IPS-20b (cell line): Measurements from ENCODE around the gene C2orf42.
A peak's percentile ranks its signal among the peaks of the same experiment; 100 is the strongest.

Experiments used
- H3K27ac ChIP-seq: one replicate; pipeline ENCODE4 v1.5.1; 2013; ENCODE audit warnings: low read length
- H3K27me3 ChIP-seq: 2 replicates; pipeline ENCODE4 v1.6.1; 2013; ENCODE audit warnings: mild to moderate bottlenecking, low read length, inconsistent platforms; ENCODE audit not compliant: insufficient read depth
- H3K36me3 ChIP-seq: 2 replicates; pipeline ENCODE4 v1.6.1; 2013; ENCODE audit warnings: low read depth, mild to moderate bottlenecking, inconsistent platforms, low read length, moderate library complexity; ENCODE audit not compliant: insufficient read depth
- H3K4me1 ChIP-seq: 2 replicates; pipeline ENCODE4 v1.6.1; 2013; ENCODE audit warnings: mild to moderate bottlenecking, control low read depth, inconsistent platforms, low read length, moderate library complexity; ENCODE audit not compliant: insufficient read depth
- H3K4me3 ChIP-seq: 2 replicates; pipeline ENCODE4 v1.5.1; 2013; ENCODE audit warnings: mild to moderate bottlenecking, low read length, inconsistent platforms
- H3K9ac ChIP-seq: 2 replicates; pipeline ENCODE4 v1.6.1; 2013; ENCODE audit warnings: low read depth, mild to moderate bottlenecking, inconsistent platforms, low read length, moderate library complexity
- H3K9me3 ChIP-seq: 2 replicates; pipeline ENCODE4 v1.6.1; 2013; ENCODE audit warnings: mild to moderate bottlenecking, low read depth, low read length, inconsistent platforms; ENCODE audit not compliant: insufficient read depth

C2orf42 gene

DNA sequence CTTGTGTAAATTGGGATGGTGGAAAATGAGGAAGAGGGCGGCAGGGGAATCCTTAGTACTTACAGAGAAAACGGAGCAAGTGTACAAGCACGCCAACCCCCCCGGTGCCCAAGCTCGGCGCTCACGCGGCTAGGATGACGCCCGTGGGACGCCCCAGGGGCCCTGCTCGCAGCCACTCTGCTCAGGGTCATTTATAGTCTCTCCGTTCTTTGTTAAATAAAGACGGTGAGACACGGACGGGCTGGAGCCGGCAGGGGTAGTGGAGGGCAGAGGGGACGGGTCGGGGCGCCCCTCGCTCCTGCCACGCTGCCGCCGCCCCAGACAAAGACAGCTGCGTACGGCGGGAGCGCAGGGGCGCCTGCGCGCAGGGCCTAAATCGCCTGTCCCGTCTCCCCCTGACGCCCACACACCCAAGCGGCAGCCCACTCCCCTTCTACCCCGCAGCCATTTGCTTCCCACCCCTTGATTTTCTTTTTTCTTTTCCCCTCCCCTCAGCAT, 65.8 kb downstream of the C2orf42 start:
- peak overlapping the region; percentile 85 for H3K27ac ChIP-seq
- peak overlapping the region; percentile 72 for H3K4me3 ChIP-seq
- H3K36me3 ChIP-seq, result no peaks in the 10 kb centered on the region
- no peaks in the 10 kb centered on the region for H3K27me3 ChIP-seq
- peak overlapping the region; percentile 93 for H3K9ac ChIP-seq
- no peaks in the 10 kb centered on the region for H3K9me3 ChIP-seq
- peaks cover 17% of the 10 kb centered on the region; the same call in 1 of the 2 replicates for H3K4me1 ChIP-seq

DNA sequence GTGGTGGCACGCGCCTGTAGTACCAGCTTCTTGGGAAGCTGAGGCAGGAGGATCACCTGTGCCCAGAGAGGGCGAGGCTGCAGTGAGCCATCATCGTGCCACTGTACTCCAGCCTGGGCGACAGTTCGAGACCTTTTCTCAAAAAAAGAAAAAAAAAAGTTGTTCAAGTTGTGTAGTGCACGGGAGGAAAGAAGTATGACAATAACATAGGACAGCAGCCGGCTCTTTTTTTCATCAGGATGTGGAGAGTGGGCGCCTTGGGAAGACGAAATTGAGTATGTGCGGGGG, 67.0 kb downstream of the C2orf42 start:
- peak overlapping the region; percentile 85 for H3K27ac ChIP-seq
- H3K4me3 ChIP-seq, result peak overlapping the region; percentile 72
- no peaks in the 10 kb centered on the region for H3K36me3 ChIP-seq
- no peaks in the 10 kb centered on the region for H3K27me3 ChIP-seq
- H3K9ac ChIP-seq, result peak overlapping the region; percentile 93; the same call in 1 of the 2 replicates
- peaks cover 22% of the 10 kb centered on the region; the same call in 1 of the 2 replicates for H3K4me1 ChIP-seq
- no peaks in the 10 kb centered on the region for H3K9me3 ChIP-seq

DNA sequence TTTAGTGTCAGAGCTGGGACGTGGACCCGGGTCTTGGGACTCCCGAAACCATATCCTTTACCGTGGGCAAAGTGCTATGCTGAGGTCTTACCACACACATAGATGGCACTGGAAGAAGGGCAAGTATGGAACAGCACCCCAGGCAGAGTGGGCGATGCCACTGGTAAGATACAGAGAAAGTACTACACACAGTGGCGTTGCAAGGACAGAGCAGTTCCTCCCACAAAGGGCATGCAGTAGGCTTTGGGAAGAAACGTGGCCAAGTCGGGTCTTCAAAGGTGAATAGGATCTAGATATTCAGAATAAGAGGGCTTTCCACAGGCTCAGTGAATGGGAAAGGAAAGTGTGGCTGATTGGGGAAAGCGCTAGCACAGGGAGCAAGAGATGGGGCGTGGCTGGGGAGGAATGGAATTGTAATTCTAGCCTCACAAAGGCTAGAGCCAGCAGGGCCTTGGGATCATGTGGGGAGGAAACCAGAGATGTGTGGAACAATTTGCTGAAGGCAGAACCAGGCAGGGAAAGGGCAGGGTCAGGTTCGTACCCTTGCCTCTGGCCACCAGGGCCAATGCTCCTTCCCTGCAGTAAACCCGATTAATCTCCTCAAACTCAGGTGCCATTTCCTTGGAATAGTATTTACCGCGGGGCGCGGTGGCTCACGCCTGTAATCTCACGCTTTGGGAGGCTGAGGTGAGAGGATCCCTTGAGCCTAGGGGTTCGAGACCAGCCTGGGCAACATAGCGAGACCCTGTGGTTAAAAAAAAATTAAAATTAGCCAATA, 67.6 kb downstream of the C2orf42 start:
- H3K4me3 ChIP-seq, result peak overlapping the region; percentile 72

DNA sequence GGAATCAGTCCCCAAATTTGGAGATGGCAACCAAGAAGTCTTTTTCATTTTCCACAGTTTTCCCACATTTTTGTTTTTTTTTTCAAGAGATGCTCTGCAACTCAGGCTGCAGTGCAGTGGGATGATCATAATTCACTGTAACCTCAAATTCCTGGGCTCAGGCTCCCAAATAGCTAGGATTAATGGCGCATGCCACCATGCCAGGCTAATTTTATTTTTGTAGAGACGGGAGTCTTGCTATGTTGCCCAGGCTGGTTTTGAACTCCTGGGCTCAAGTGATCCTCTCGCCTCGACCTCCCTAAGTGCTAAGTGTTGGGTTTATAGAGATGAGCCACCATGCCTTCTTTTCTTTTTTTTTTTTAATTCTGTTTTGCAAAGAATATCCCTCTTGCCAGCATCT, 68.3 kb downstream of the C2orf42 start:
- H3K27ac ChIP-seq, result no peak overlapping the region
- H3K27me3 ChIP-seq, result no peaks in the 10 kb centered on the region
- H3K9ac ChIP-seq, result no peak overlapping the region
- no peak overlapping the region for H3K4me3 ChIP-seq
- no peaks in the 10 kb centered on the region for H3K9me3 ChIP-seq
- peaks cover 20% of the 10 kb centered on the region; the same call in 1 of the 2 replicates for H3K4me1 ChIP-seq
- H3K36me3 ChIP-seq, result no peaks in the 10 kb centered on the region

More for the DNA sequence above, 67.6 kb downstream of the C2orf42 start:
- Histone ChIP-seq H3K27me3 (no peaks in the 10 kb centered on the region), H3K36me3 (no peaks in the 10 kb centered on the region), H3K4me1 (peaks cover 25% of the 10 kb centered on the region; the same call in 1 of the 2 replicates), H3K27ac (peak overlapping the region; percentile 85), H3K9ac (peak overlapping the region; percentile 93; the same call in 1 of the 2 replicates), H3K9me3 (no peaks in the 10 kb centered on the region)

DNA sequence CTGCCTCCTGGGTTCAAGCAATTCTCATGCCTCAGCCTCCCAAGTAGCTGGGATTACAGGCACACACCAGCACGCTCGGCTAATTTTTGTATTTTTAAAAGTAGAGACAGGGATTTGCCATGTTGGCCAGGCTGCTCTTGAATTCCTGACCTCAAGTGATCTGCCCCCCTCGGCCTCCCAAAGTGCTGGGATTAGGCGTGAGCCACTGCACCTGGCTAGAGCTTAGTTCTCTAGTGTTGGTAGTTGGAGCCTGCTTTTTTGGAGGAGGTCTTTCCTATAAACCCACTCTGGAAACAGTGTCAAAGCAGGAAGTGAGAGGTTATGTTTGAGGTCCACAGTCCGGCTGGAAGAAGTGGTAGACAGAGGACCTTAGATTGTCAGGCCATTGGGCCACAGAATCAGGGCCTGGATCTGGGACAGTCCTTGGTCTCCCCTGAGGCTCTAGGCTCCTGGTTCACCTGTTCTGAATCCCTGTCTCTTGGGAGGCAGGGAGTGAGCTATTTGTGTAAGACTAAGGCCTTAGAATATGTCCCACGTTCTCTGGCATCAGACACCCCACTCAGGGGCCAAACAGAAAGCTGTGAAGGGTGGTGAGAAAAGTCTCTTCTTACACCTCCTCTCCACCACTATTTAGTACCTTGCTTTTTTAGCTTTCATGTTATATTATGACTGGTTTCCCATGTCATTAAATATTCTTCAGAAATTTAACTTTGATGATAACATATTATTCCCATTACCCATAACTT, 69.0 kb downstream of the C2orf42 start:
- peak overlapping the region; percentile 19; the same call in 1 of the 2 replicates for H3K9ac ChIP-seq
- no peaks in the 10 kb centered on the region for H3K9me3 ChIP-seq
- no peak overlapping the region for H3K4me3 ChIP-seq
- no peaks in the 10 kb centered on the region for H3K36me3 ChIP-seq
- no peak overlapping the region for H3K27ac ChIP-seq
- no peaks in the 10 kb centered on the region for H3K27me3 ChIP-seq
- peaks cover 16% of the 10 kb centered on the region; the same call in 1 of the 2 replicates for H3K4me1 ChIP-seq

DNA sequence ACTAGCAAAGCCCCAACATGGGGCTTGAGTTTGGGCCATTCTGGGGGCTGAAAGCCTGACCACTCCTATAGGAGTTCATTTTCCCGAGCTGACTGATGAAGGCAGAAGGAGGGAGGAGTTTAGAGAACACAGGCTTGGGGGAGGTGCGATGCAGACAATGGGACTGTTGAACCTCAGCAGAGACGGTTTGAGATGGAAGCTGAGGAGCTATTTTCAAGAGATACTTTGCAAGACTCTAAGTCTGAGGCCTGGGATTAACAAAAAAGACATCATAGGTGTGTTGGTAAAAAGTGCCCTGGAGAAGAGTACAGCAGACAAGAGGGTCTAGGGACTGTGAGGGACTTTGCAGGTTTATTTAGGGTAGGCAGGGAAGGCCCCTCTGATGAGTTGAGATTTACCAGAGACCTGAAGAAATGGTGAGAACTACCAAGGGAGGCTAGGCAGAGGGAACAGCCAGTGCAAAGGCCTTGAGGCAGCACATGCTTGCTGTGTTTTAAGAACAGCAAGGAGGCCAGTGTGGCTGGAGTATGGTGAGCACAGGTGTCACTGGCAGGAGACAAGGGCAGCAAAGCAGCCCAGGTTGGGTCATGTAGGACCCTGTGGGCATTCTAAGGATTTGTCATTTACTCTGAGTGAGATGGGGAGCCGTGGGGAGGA, 71.9 kb downstream of the C2orf42 start:
- Histone ChIP-seq H3K4me3 (peak overlapping the region; percentile 39; the same call in 1 of the 2 replicates), H3K36me3 (no peaks in the 10 kb centered on the region), H3K9me3 (no peaks in the 10 kb centered on the region), H3K9ac (peak overlapping the region; percentile 70; the same call in 1 of the 2 replicates), H3K4me1 (peaks cover 19% of the 10 kb centered on the region; the same call in 1 of the 2 replicates), H3K27ac (peak overlapping the region; percentile 11), H3K27me3 (no peaks in the 10 kb centered on the region)

DNA sequence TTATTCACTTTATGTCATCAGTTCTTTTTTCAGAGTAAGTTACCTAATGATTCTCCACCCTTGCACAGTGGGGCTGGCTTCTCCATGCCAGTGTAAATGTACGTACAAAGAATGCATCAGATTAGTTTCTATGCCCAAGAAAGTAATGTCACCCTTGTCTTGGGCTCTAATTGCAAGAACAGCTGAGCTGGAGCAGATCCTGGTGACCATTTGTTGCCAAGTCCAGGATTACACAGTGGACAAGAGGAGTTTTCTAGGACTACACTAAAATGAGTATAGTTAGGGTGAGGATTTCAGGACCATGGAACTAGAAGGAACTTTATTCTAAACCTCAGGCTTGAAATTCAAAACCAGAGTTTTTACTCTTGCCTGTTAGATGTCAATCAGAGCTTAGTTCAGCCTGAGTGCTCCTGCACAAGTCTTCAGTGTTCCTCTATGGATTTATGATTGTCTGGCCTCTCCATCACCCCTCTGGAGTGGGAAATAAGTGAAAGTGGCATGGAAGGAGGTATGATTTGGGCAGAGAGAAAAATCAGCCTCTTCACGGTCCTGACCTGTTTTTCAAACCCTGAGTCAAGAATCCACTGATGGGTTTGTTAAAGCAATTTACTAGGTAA, 73.8 kb downstream of the C2orf42 start:
- no peaks in the 10 kb centered on the region for H3K27me3 ChIP-seq
- H3K27ac ChIP-seq, result no peak overlapping the region
- H3K4me3 ChIP-seq, result no peak overlapping the region
- H3K9ac ChIP-seq, result no peak overlapping the region
- H3K36me3 ChIP-seq, result no peaks in the 10 kb centered on the region
- H3K9me3 ChIP-seq, result no peaks in the 10 kb centered on the region
- peaks cover 18% of the 10 kb centered on the region for H3K4me1 ChIP-seq

DNA sequence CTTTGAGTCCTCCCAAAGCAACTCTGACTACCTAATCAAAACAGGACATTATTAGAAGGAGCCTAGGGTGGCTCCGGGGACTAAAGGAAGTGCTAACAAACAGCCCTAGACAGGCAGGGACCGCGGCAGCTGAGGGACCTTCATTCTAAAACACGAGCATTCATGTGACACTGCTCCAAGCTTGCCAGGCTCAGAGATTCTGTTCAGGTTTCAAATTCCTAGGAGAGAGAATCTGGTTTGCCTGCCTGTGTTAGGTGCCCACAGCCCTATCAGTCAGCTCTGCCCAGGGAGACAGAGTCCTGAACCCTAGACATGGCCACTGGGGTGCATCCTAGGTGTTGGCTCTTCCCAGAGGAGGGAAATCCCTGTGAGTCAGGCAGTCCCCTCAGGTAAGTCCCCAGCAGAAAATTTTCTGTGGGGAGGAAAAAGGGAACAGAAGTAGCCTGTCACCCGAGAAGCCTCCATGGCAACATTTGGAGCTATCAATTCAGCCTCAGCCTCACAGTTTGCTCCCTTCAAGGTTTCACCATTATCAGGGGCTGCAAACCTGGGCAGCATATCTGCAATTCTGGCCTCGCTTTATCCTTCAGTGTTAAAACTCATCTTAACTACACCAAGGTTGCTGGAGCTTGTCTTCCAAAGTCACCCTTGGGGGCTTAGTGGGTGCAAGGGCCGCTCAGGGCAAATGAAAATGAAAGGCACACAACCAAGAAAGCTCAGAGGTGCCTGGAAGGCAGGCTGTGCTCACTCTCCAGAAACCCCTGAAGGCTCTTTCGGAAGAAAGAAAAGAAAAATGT, 75.0 kb downstream of the C2orf42 start:
- H3K27me3 ChIP-seq, result no peaks in the 10 kb centered on the region
- no peaks in the 10 kb centered on the region for H3K36me3 ChIP-seq
- no peak overlapping the region for H3K27ac ChIP-seq
- no peak overlapping the region for H3K9ac ChIP-seq
- no peak overlapping the region for H3K4me3 ChIP-seq
- H3K9me3 ChIP-seq, result no peaks in the 10 kb centered on the region
- H3K4me1 ChIP-seq, result peaks cover 19% of the 10 kb centered on the region

DNA sequence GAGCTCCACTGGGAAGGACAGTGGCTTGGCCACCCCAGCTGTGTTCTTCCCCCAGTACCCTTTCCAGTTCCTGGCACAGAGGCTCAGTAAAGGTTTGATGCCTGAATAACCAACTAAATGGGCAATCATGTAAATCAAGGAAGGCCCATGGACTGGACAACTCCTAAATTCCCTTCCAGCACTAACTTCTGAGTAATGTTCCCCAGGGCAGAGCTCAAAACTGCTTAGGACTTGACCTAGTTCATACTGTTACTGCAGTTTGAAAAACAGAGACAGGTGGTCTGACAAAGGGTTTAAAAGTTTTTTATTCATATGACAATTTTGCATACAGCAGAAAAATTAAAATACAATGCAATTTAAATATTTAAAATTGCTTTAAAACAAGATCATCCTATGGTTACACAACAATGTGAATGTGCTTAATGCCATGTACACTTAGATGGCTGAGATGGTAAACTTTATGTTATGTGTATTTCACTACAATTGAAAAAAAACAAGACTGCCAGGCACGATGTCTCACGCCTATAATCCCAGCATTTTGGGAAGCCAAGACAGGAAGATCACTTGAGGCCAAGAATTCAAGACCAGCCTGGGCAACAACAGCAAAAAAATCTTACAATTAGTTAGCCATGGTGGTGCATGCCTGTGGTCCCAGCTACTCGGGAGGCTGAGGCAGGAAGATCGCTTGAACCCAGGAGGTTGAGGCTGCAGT, 77.3 kb downstream of the C2orf42 start:
- no peak overlapping the region for H3K27ac ChIP-seq

DNA sequence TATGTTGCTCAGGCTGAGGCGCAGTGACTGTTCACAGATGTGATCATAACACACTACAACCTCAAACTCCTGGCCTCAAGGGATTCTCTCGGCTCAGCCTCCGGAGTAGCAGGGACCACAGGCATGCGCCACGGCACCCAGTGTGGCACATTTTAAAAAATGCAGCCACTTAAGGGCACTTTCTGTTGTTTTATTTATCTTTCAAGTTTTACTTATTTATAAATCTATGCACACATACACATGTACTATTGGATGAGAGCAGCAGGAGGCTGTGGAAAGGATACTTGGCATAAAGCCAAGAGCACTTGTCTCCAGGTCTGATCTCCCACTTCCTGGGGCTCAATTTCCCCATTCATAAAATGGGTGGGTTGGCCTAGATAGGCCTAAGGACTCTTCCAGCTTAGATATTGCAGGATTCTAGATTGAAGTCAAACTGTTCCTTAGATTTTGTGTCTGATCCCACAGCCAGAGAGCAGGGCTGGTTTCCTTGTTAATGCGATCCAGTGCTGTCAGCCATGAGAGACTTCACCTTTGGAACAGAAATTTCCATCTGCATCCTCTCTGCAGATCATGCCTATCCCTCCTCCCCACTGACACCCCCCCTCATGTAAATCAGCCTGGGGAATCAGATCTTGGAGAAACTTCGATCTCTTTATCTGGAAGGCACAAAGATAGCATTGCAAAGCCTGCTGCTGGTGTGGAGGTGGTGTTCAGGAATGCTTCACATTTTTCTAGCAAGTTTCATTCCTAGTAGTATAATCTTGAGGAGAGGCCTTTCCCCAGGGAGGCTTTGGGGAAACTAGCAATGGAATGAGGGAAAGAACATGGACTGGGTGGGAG, 78.8 kb downstream of the C2orf42 start:
- H3K4me1 ChIP-seq, result peaks cover 22% of the 10 kb centered on the region
- H3K27me3 ChIP-seq, result no peaks in the 10 kb centered on the region
- H3K9me3 ChIP-seq, result no peaks in the 10 kb centered on the region
- no peaks in the 10 kb centered on the region for H3K36me3 ChIP-seq
- H3K27ac ChIP-seq, result no peak overlapping the region
- no peak overlapping the region for H3K9ac ChIP-seq
- H3K4me3 ChIP-seq, result no peak overlapping the region

More for the DNA sequence above, 77.3 kb downstream of the C2orf42 start:
- H3K27me3 ChIP-seq, result no peaks in the 10 kb centered on the region
- no peaks in the 10 kb centered on the region for H3K9me3 ChIP-seq
- H3K36me3 ChIP-seq, result no peaks in the 10 kb centered on the region
- no peak overlapping the region for H3K4me3 ChIP-seq
- H3K9ac ChIP-seq, result no peak overlapping the region
- peaks cover 17% of the 10 kb centered on the region for H3K4me1 ChIP-seq
